Adrenal gland (tissue), 5 donors: ENCODE measurements around the gene CHST8.
A peak's percentile ranks its signal among the peaks of the same experiment; 100 is the strongest.

Experiments used
- CTCF ChIP-seq, 6 experiments: fragments of 450-650 bp in 4 of 6; fragments of 200-600 bp in 2 of 6; sonication (generic) in 1 of 6; IDR thresholded peaks; 1 replicate in 5 of 6; 2 replicates in 1 of 6; pipeline versions ENCODE4 v1.5.1 to v1.8.0; 2016 to 2021; ENCODE audit warnings: antibody characterized with exemption in 6 of 6, mild to moderate bottlenecking in 2 of 6, moderate library complexity in 1 of 6
- POLR2A ChIP-seq, 2 donors: fragments of 450-650 bp; IDR thresholded peaks; one replicate each; pipeline ENCODE4 v1.6.1; 2017; ENCODE audit warnings: antibody characterized with exemption in 2 of 2, mild to moderate bottlenecking in 2 of 2, moderate library complexity in 1 of 2
- donor health status: DM: no; HTN: no; CAD: no.

DNA sequence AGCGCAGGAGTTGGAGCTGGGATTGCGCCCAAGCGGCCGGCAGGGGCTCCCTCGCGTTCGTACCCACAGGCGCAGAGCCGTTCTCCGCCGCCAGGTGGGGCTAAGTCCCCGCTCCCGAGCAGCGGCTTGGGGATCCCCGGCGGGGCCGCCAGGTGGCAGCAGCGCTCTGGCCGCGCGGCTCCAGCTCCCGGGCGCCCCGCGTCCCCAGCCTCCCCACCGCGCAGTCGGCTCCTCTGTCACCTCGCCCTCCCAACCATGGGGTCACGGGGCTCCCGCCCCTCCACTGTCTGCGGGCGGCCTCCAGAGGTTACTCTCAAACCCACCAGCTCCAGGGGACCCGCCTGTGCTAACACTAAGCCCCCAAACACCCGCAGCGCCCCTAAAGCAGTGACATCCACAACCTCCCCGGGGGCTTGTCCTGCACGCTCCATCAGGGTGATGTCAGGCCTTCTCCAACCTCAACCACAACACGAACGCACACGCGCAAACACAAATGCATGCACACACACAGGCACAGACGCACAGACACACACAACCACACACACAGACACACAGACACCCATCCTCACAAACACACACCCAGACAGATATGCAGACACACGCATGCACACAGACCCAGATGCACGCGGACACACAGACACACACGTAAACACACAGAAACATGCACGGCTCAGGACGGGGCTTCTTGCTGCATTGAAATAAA lies 156.5 kb downstream of the CHST8 start:
- TF ChIP-seq POLR2A (IDR thresholded peaks at IDR 0.05) = peak in 1 of 2 donors; percentile 43
- TF ChIP-seq CTCF (IDR thresholded peaks at IDR 0.05) = peak; percentile 96 to 100 (median 100)
